ENCODE results near the gene MPP4. TPM values are rescaled to one million over a fixed set of nuclear protein-coding genes. Genes with fewer than 3 reads are reported as not detected.

MPP4 gene
- polyA plus RNA-seq, 1 experiment: 3.8 TPM

GRCh38 chr2:201638326-201638725 lies 60.1 kb downstream of the MPP4 start:
- ChIA-PET POLR2A (interaction anchor here (0.6 kb wide), 1 partner anchor 9 kb away, joined by 5 read pairs; no protein-coding TSS in a partner anchor), CTCF (no interaction called here)
- peaks cover 1% of the 10 kb centered on the region; the same call in 1 of the 2 replicates for H3K36me3 ChIP-seq (ENCODE audit: control insufficient read depth, insufficient read depth, low read length)
- no peak for DNase-seq (ENCODE audit: low read depth)
- no peak for TF ChIP-seq CTCF (IDR thresholded peaks at IDR 0.05; ENCODE audit: insufficient read depth, low read depth, low read length)
- H3K4me3 ChIP-seq (ENCODE audit: low read depth, low read length): no peak overlapping the region
- H3K27me3 ChIP-seq (ENCODE audit: control insufficient read depth, insufficient read depth, low read length): no peaks in the 10 kb centered on the region

GRCh38 chr2:201633661-201634249 lies 64.7 kb downstream of the MPP4 start:
- Histone ChIP-seq H3K36me3 (ENCODE audit: control insufficient read depth, insufficient read depth, low read length) (peaks cover 1% of the 10 kb centered on the region; the same call in 1 of the 2 replicates), H3K27me3 (ENCODE audit: control insufficient read depth, insufficient read depth, low read length) (no peaks in the 10 kb centered on the region), H3K4me3 (ENCODE audit: low read depth, low read length) (no peak overlapping the region)
- TF ChIP-seq CTCF (IDR thresholded peaks at IDR 0.05; ENCODE audit: insufficient read depth, low read depth, low read length): no peak
- ChIA-PET POLR2A (no interaction called here), CTCF (interaction anchor here (0.8 to 1.2 kb wide), 3 partner anchors 9 to 401 kb away, joined by 3 to 4 read pairs (median 4); no protein-coding TSS in a partner anchor)
- DNase-seq (ENCODE audit: low read depth): no peak

- no peak for TF ChIP-seq CTCF (IDR thresholded peaks at IDR 0.05; ENCODE audit: insufficient read depth, low read depth, low read length)
- Histone ChIP-seq H3K36me3 (ENCODE audit: control insufficient read depth, insufficient read depth, low read length) (peaks cover 1% of the 10 kb centered on the region), H3K4me3 (ENCODE audit: low read depth, low read length) (no peak overlapping the region), H3K27me3 (ENCODE audit: control insufficient read depth, insufficient read depth, low read length) (no peaks in the 10 kb centered on the region)
- no peak for DNase-seq (ENCODE audit: low read depth)
- ChIA-PET CTCF (interaction anchor here (1.7 kb wide), 1 partner anchor 10 kb away, joined by 4 read pairs; no protein-coding TSS in a partner anchor), POLR2A (no interaction called here)
These were observed 67.4 kb downstream of the MPP4 start for GRCh38 chr2:201631041-201631440.

GRCh38 chr2:201630577-201630976 lies 67.9 kb downstream of the MPP4 start:
- no peak for DNase-seq (ENCODE audit: low read depth)
- Histone ChIP-seq H3K4me3 (ENCODE audit: low read depth, low read length) (no peak overlapping the region), H3K36me3 (ENCODE audit: control insufficient read depth, insufficient read depth, low read length) (peaks cover 1% of the 10 kb centered on the region), H3K27me3 (ENCODE audit: control insufficient read depth, insufficient read depth, low read length) (no peaks in the 10 kb centered on the region)
- no peak for TF ChIP-seq CTCF (IDR thresholded peaks at IDR 0.05; ENCODE audit: insufficient read depth, low read depth, low read length)
- POLR2A ChIA-PET: no interaction called here
- CTCF ChIA-PET: interaction anchor here (1.7 kb wide), 1 partner anchor 9 kb away, joined by 4 read pairs; no protein-coding TSS in a partner anchor

GRCh38 chr2:201628545-201628944 lies 69.9 kb downstream of the MPP4 start:
- Histone ChIP-seq H3K36me3 (ENCODE audit: control insufficient read depth, insufficient read depth, low read length) (no peaks in the 10 kb centered on the region; the same call in 1 of the 2 replicates), H3K27me3 (ENCODE audit: control insufficient read depth, insufficient read depth, low read length) (no peaks in the 10 kb centered on the region), H3K4me3 (ENCODE audit: low read depth, low read length) (no peak overlapping the region)
- ChIA-PET POLR2A (interaction anchor here (0.5 kb wide), 1 partner anchor 9 kb away, joined by 5 read pairs; no protein-coding TSS in a partner anchor), CTCF (no interaction called here)
- TF ChIP-seq CTCF (IDR thresholded peaks at IDR 0.05; ENCODE audit: insufficient read depth, low read depth, low read length): no peak
- no peak for DNase-seq (ENCODE audit: low read depth)
